Measurements from ENCODE around the gene CAMK1D.

The CAMK1D gene

DNA sequence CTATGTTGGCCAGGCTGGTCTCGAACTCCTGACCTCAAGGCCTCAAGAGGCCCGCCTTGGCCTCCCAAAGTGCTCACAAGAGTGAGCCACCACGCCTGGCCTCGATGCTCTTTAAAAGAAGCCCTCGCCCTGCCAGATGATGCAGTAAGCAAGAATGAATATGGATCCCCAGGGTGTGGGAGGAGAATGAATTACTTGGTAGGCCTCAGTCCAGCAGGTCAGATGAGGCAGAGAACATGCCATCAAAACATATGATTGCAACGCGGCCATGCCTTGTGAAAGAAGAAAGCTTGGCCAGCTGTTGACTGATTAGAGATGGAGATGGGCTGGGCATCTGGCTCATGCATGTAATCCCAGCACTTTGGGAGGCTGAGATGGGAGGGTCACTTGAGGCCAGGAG lies 68.7 kb downstream of the CAMK1D start:
- Histone ChIP-seq H3K36me3 (ENCODE audit: control insufficient read depth, insufficient read depth, low read length) (no peaks in the 10 kb centered on the region), H3K27me3 (ENCODE audit: control insufficient read depth, insufficient read depth, low read length) (no peaks in the 10 kb centered on the region), H3K9me3 (ENCODE audit: control insufficient read depth, insufficient read depth, low read length) (no peaks in the 10 kb centered on the region), H3K27ac (ENCODE audit: low read depth, low read length) (no peak overlapping the region), H3K4me3 (ENCODE audit: low read depth, low read length) (no peak overlapping the region), H3K4me1 (ENCODE audit: control insufficient read depth, insufficient read depth, low read length) (no peaks in the 10 kb centered on the region), H3K9ac (ENCODE audit: low read depth, low read length) (no peak overlapping the region)

DNA sequence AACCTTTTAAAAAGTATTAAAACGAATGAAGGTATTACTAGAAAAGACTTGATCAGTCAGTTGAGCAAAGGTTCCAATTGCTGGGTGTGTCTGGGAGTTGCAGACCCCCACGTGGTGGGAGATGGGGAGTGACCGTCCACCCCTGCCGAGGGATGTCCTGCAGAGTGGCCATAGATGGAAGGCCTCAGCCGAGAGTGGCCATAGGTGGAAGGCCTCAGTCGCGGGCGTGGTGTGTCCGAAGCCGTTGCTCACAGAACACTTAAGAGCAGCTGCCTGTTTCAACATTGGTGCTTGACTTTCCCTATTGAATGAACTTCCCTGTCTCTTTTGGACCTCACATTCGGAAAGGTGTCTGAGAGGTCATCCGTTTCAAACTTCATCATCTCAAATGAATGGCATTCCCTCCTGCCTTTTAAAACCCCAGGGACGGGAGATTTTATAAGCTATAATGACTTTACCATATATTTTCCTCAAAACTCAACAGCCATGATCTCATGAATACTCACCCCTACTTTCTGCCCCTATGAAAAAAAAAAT lies 69.4 kb downstream of the CAMK1D start:
- Histone ChIP-seq H3K27me3 (ENCODE audit: control insufficient read depth, insufficient read depth, low read length) (no peaks in the 10 kb centered on the region), H3K9me3 (ENCODE audit: control insufficient read depth, insufficient read depth, low read length) (no peaks in the 10 kb centered on the region), H3K27ac (ENCODE audit: low read depth, low read length) (no peak overlapping the region), H3K4me1 (ENCODE audit: control insufficient read depth, insufficient read depth, low read length) (no peaks in the 10 kb centered on the region), H3K36me3 (ENCODE audit: control insufficient read depth, insufficient read depth, low read length) (no peaks in the 10 kb centered on the region), H3K4me3 (ENCODE audit: low read depth, low read length) (no peak overlapping the region), H3K9ac (ENCODE audit: low read depth, low read length) (no peak overlapping the region)

DNA sequence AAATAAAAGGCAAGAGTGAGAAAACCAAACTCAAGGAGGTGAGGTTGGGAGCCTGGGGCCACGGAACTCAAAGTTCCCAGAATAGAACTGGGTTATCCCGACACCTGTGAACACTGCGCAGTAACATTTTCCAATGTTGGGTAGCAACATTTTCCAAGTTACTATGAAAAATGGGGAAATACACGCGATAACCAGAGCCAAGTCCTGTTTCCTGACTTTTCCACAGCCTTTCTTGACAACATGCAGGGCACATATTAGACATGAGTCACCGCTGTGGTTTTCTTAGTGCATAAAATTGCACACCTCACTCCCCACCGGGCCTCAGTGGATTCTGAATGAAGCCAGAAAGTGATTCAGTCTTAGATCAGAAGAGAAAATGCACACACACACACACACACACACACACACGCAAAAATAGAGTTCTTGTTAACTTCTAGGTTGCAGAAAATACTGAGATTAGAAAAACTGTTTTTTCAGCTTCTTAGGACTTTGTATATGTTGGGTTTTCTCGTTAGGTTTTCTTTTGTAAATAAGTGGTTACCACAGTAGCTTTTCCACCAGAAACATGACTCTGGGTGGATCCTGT lies 70.0 kb downstream of the CAMK1D start:
- Histone ChIP-seq H3K4me1 (ENCODE audit: control insufficient read depth, insufficient read depth, low read length) (no peaks in the 10 kb centered on the region), H3K27ac (ENCODE audit: low read depth, low read length) (no peak overlapping the region), H3K9me3 (ENCODE audit: control insufficient read depth, insufficient read depth, low read length) (no peaks in the 10 kb centered on the region), H3K36me3 (ENCODE audit: control insufficient read depth, insufficient read depth, low read length) (no peaks in the 10 kb centered on the region), H3K4me3 (ENCODE audit: low read depth, low read length) (no peak overlapping the region), H3K9ac (ENCODE audit: low read depth, low read length) (no peak overlapping the region), H3K27me3 (ENCODE audit: control insufficient read depth, insufficient read depth, low read length) (no peaks in the 10 kb centered on the region)

DNA sequence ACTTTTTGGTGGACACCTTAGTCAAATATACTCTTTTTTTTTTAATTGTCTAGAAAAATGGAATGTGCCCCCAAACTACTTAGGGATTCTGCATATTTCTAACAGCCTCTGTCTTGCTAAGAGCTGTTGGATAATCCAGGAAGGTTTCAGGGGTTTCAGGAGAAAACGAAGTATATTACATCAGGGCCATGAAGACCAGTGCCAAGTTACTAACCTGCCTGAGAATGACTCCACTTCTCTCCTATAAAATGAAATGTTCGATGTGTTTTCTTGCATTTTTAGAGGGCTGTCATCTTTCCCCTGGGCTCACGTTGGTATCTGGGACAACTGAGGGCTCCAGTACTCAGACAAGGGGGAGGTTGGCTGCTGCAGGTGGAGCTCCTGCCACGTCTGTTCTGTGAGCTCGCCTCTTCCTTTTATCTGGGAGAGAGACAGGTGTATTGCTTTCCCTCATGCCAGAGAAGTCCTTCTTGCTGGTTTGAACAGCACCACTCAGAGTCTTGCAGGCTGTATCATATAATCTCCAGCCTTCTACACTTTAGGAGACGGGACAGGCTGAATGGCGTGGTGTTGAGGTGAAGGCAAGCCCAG lies 71.3 kb downstream of the CAMK1D start:
- no peaks in the 10 kb centered on the region for H3K4me1 ChIP-seq (ENCODE audit: control insufficient read depth, insufficient read depth, low read length)
- H3K27ac ChIP-seq (ENCODE audit: low read depth, low read length) = no peak overlapping the region
- no peaks in the 10 kb centered on the region for H3K9me3 ChIP-seq (ENCODE audit: control insufficient read depth, insufficient read depth, low read length)
- no peaks in the 10 kb centered on the region for H3K27me3 ChIP-seq (ENCODE audit: control insufficient read depth, insufficient read depth, low read length)
- no peak overlapping the region for H3K9ac ChIP-seq (ENCODE audit: low read depth, low read length)
- H3K36me3 ChIP-seq (ENCODE audit: control insufficient read depth, insufficient read depth, low read length) = no peaks in the 10 kb centered on the region
- no peak overlapping the region for H3K4me3 ChIP-seq (ENCODE audit: low read depth, low read length)

- Histone ChIP-seq H3K4me3 (ENCODE audit: low read depth, low read length) (no peak overlapping the region), H3K27me3 (ENCODE audit: control insufficient read depth, insufficient read depth, low read length) (no peaks in the 10 kb centered on the region), H3K4me1 (ENCODE audit: control insufficient read depth, insufficient read depth, low read length) (no peaks in the 10 kb centered on the region), H3K27ac (ENCODE audit: low read depth, low read length) (no peak overlapping the region), H3K9ac (ENCODE audit: low read depth, low read length) (no peak overlapping the region), H3K36me3 (ENCODE audit: control insufficient read depth, insufficient read depth, low read length) (no peaks in the 10 kb centered on the region), H3K9me3 (ENCODE audit: control insufficient read depth, insufficient read depth, low read length) (no peaks in the 10 kb centered on the region)
Observed at GRCh38 chr10:12422189-12422588, 72.8 kb downstream of the CAMK1D start.

DNA sequence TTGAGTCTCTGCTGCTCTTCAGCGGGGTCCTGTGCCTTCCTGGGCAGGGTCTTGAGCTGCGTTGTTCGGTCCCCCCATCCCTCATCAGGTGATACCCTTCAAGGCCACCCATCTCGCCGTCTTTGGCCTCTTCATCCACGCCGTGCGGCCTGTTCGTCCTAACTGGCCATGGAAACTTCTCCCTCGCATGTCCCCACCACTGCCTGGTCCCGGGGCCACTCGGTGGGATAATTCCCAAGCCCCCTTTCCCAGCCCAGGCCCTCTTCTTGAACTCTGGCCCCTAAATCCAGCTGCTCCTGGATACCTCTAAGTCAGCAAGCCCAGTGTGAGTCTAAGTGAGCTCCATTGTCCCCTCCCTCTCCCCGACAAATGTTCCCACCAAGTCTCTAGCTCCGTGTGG lies 74.5 kb downstream of the CAMK1D start:
- no peak overlapping the region for H3K27ac ChIP-seq (ENCODE audit: low read depth, low read length)
- H3K36me3 ChIP-seq (ENCODE audit: control insufficient read depth, insufficient read depth, low read length) = no peaks in the 10 kb centered on the region
- H3K9me3 ChIP-seq (ENCODE audit: control insufficient read depth, insufficient read depth, low read length) = no peaks in the 10 kb centered on the region
- H3K4me1 ChIP-seq (ENCODE audit: control insufficient read depth, insufficient read depth, low read length) = no peaks in the 10 kb centered on the region
- no peak overlapping the region for H3K4me3 ChIP-seq (ENCODE audit: low read depth, low read length)
- H3K9ac ChIP-seq (ENCODE audit: low read depth, low read length) = no peak overlapping the region
- H3K27me3 ChIP-seq (ENCODE audit: control insufficient read depth, insufficient read depth, low read length) = no peaks in the 10 kb centered on the region

DNA sequence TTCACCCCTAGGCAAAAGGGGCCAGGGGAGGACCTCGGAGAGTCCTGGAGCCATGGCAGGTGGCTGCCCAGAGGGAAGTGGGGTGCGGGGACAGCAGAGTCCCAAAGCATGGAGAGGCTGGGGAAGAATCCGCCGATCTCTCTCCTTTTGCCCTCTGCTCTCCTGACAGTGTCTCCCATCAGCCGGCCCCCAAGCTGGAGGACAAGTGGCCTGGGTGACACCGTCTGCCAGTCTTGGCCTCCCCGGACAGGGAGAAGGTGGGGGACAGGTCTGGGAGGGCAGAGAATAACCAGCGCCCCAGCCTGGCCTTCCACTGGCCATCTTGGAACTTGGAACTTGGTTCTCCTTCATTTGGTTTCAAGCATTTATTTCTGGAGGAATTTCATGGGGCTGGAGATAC lies 77.9 kb downstream of the CAMK1D start:
- no peaks in the 10 kb centered on the region for H3K4me1 ChIP-seq (ENCODE audit: control insufficient read depth, insufficient read depth, low read length)
- no peak overlapping the region for H3K9ac ChIP-seq (ENCODE audit: low read depth, low read length)
- H3K27ac ChIP-seq (ENCODE audit: low read depth, low read length) = no peak overlapping the region
- H3K4me3 ChIP-seq (ENCODE audit: low read depth, low read length) = no peak overlapping the region
- H3K27me3 ChIP-seq (ENCODE audit: control insufficient read depth, insufficient read depth, low read length) = no peaks in the 10 kb centered on the region
- H3K9me3 ChIP-seq (ENCODE audit: control insufficient read depth, insufficient read depth, low read length) = no peaks in the 10 kb centered on the region
- no peaks in the 10 kb centered on the region for H3K36me3 ChIP-seq (ENCODE audit: control insufficient read depth, insufficient read depth, low read length)

- Histone ChIP-seq H3K4me1 (ENCODE audit: control insufficient read depth, insufficient read depth, low read length) (no peaks in the 10 kb centered on the region), H3K27me3 (ENCODE audit: control insufficient read depth, insufficient read depth, low read length) (no peaks in the 10 kb centered on the region), H3K9ac (ENCODE audit: low read depth, low read length) (no peak overlapping the region), H3K4me3 (ENCODE audit: low read depth, low read length) (no peak overlapping the region), H3K36me3 (ENCODE audit: control insufficient read depth, insufficient read depth, low read length) (no peaks in the 10 kb centered on the region), H3K27ac (ENCODE audit: low read depth, low read length) (no peak overlapping the region), H3K9me3 (ENCODE audit: control insufficient read depth, insufficient read depth, low read length) (no peaks in the 10 kb centered on the region)
Observed at GRCh38 chr10:12428447-12429135, 79.2 kb downstream of the CAMK1D start.

DNA sequence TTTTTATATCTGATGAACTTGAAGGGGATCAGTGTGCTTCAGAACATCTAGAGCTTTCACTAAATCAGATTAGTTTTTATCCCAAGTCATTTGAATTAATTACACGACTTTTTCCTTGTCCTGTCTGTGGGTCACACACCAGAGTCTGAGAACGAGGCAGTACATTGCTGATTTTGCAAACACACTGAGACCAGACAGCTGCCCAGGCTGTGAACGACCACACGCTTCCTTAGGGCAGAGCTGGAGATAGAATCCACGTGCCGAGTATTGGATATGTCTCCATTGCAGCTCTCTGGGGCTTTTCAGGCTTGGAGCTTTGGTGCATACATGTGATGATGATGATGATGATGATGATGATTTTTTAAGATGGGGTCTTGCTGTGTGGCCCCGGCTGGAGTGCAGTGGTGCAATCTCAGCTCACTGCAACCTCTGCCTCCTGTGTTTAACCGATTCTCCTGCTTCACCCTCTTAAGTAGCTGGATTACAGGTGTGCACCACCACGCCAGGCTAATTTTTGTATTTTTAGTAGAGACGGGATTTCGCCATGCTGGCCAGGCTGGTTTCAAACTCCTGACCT lies 81.1 kb downstream of the CAMK1D start:
- H3K27ac ChIP-seq (ENCODE audit: low read depth, low read length) = no peak overlapping the region
- H3K27me3 ChIP-seq (ENCODE audit: control insufficient read depth, insufficient read depth, low read length) = no peaks in the 10 kb centered on the region
- no peak overlapping the region for H3K4me3 ChIP-seq (ENCODE audit: low read depth, low read length)
- H3K9ac ChIP-seq (ENCODE audit: low read depth, low read length) = no peak overlapping the region
- no peaks in the 10 kb centered on the region for H3K4me1 ChIP-seq (ENCODE audit: control insufficient read depth, insufficient read depth, low read length)
- no peaks in the 10 kb centered on the region for H3K9me3 ChIP-seq (ENCODE audit: control insufficient read depth, insufficient read depth, low read length)
- no peaks in the 10 kb centered on the region for H3K36me3 ChIP-seq (ENCODE audit: control insufficient read depth, insufficient read depth, low read length)

- Histone ChIP-seq H3K9ac (ENCODE audit: low read depth, low read length) (no peak overlapping the region), H3K27ac (ENCODE audit: low read depth, low read length) (no peak overlapping the region), H3K4me3 (ENCODE audit: low read depth, low read length) (no peak overlapping the region), H3K9me3 (ENCODE audit: control insufficient read depth, insufficient read depth, low read length) (no peaks in the 10 kb centered on the region), H3K27me3 (ENCODE audit: control insufficient read depth, insufficient read depth, low read length) (no peaks in the 10 kb centered on the region), H3K4me1 (ENCODE audit: control insufficient read depth, insufficient read depth, low read length) (no peaks in the 10 kb centered on the region), H3K36me3 (ENCODE audit: control insufficient read depth, insufficient read depth, low read length) (no peaks in the 10 kb centered on the region)
Observed at GRCh38 chr10:12431151-12432101, 82.1 kb downstream of the CAMK1D start.

All from HUES48 (cell line).